Measurements from ENCODE around the gene SMPDL3B.

Gene SMPDL3B

GRCh38 chr1:27967106-27967883 lies 32.5 kb downstream of the SMPDL3B start:
- TF ChIP-seq CTCF (IDR thresholded peaks at IDR 0.05; ENCODE audit: low read depth, low read length, missing control alignments) = no peak
- H3K4me3 ChIP-seq (replicated peaks; ENCODE audit: low read depth, low read length) = no peak overlapping the region
- DNase-seq (ENCODE audit: extremely low read depth, low read depth) = no peak

- no peak for DNase-seq (ENCODE audit: extremely low read depth, low read depth)
- no peak overlapping the region for H3K4me3 ChIP-seq (replicated peaks; ENCODE audit: low read depth, low read length)
Observed at GRCh38 chr1:27967884-27968466, 33.2 kb downstream of the SMPDL3B start.

DNA sequence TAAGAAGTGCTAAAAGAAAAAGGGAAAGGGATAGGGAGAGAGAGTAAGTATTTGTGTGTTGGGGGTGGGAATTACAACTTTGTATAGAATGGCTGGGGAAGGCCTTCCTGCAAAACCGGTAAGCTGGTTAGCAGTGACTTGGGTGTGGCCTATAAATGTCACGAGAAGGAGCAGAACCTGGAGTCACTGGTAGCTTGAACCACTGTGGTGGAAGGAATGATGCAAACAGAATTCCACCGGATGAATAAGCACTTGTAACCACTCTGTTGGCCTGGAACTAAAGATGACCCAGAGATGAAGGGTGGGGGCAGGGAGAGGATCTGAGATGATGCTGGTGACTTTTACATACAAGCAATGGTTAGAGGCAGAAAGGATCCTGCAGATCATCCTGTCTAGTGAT lies 33.9 kb downstream of the SMPDL3B start:
- no peak for TF ChIP-seq CTCF (IDR thresholded peaks at IDR 0.05; ENCODE audit: low read depth, low read length, missing control alignments)
- no peak overlapping the region for H3K4me3 ChIP-seq (replicated peaks; ENCODE audit: low read depth, low read length)
- peak; percentile 44 for DNase-seq (ENCODE audit: extremely low read depth, low read depth)

More at GRCh38 chr1:27967884-27968466, 33.2 kb downstream of the SMPDL3B start:
- TF ChIP-seq CTCF (IDR thresholded peaks at IDR 0.05; ENCODE audit: low read depth, low read length, missing control alignments) = no peak

- peak; percentile 9 for DNase-seq (ENCODE audit: extremely low read depth, low read depth)
- H3K4me3 ChIP-seq (replicated peaks; ENCODE audit: low read depth, low read length) = no peak overlapping the region
- no peak for TF ChIP-seq CTCF (IDR thresholded peaks at IDR 0.05; ENCODE audit: low read depth, low read length, missing control alignments)
Observed at GRCh38 chr1:27970401-27970800, 35.6 kb downstream of the SMPDL3B start.

DNA sequence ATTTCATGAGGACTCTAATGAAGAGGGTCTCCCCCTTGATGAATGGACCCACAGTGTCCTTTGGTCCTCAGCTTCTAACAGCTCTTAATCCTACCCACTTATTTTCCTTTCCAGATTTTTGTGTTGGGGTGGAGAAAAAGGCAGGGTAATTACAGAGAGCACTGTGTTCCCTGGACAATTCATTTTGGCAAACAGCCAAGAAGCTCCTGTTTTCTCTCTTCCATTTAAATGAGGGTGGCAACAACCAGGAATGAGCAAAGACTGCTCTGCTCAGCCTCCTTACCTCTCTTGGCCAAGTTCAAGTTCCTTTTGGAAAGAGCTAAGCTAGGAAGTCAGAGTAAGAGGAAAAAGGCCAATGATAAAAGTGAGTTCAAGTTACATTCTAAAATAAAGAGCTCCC lies 36.9 kb downstream of the SMPDL3B start:
- no peak for TF ChIP-seq CTCF (IDR thresholded peaks at IDR 0.05; ENCODE audit: low read depth, low read length, missing control alignments)
- no peak for DNase-seq (ENCODE audit: extremely low read depth, low read depth)

GRCh38 chr1:27972141-27972540 lies 37.3 kb downstream of the SMPDL3B start:
- no peak for DNase-seq (ENCODE audit: extremely low read depth, low read depth)
- H3K4me3 ChIP-seq (replicated peaks; ENCODE audit: low read depth, low read length) = no peak overlapping the region
- TF ChIP-seq CTCF (IDR thresholded peaks at IDR 0.05; ENCODE audit: low read depth, low read length, missing control alignments) = no peak

More for the DNA sequence above, 36.9 kb downstream of the SMPDL3B start:
- H3K4me3 ChIP-seq (replicated peaks; ENCODE audit: low read depth, low read length) = no peak overlapping the region

Data from HFF-Myc (cell line).